ENCODE data around the gene OBSL1. TPM values are rescaled to one million over a fixed set of nuclear protein-coding genes. Genes with fewer than 3 reads are reported as not detected.

Gene OBSL1
- 15.2 to 24.0 TPM (median 22.3 TPM) in 5 replicates for total RNA-seq (2022; extraction: Qiagen RNA extraction)

GRCh38 chr2:219571311-219572236 lies at the start of gene OBSL1:
Gene OBSL1, minus strand, starts transcription at chr2:219571539. Its CDS starts 307 bp downstream, at chr2:219571232.

GRCh38 chr2:219597552-219598307 lies 26.4 kb upstream of the OBSL1 start, which contains the start of gene STK11IP:
Gene STK11IP, plus strand, starts transcription at chr2:219597857. Its CDS starts 263 bp downstream, at chr2:219598120.

GRCh38 chr2:219572237-219573001 lies 1.1 kb upstream of the OBSL1 start, which contains the start of gene INHA:
Gene INHA, plus strand, starts transcription at chr2:219572310. Its CDS starts 65 bp downstream, at chr2:219572375.

GRCh38 chr2:219543596-219544358 lies 27.6 kb downstream of the OBSL1 start, which contains the start of the genes CHPF and TMEM198:
Gene CHPF, minus strand, starts transcription at chr2:219543809. Its CDS starts 271 bp downstream, at chr2:219543538.
Gene TMEM198, plus strand, starts transcription at chr2:219544028. Its CDS starts 700 bp downstream, at chr2:219544728.

GRCh38 chr2:219514196-219514761 lies 57.1 kb downstream of the OBSL1 start, which contains the start of gene ASIC4:
Gene ASIC4, plus strand, starts transcription at chr2:219514482. Its CDS starts 243 bp downstream, at chr2:219514725.

Other genes with a start within 250 kb of the OBSL1 start
- not detected in 5 replicates for gene RESP18, start 238.8 kb downstream of the OBSL1 start, total RNA-seq (2022; extraction: Qiagen RNA extraction)
- 52.0 to 63.4 TPM (median 55.8 TPM) in 5 replicates for gene DNPEP, start 183.6 kb downstream of the OBSL1 start, total RNA-seq (2022; extraction: Qiagen RNA extraction)
- 0.38 to 0.47 TPM (median 0.45 TPM) in 5 replicates for gene DES, start 153.2 kb downstream of the OBSL1 start, total RNA-seq (2022; extraction: Qiagen RNA extraction)
- gene SPEG, start 136.7 kb downstream of the OBSL1 start, total RNA-seq (2022; extraction: Qiagen RNA extraction): 7.0 to 12.6 TPM (median 9.4 TPM) in 5 replicates
- 33.1 to 38.9 TPM (median 37.2 TPM) in 5 replicates for gene GMPPA, start 72.6 kb downstream of the OBSL1 start, total RNA-seq (2022; extraction: Qiagen RNA extraction)
- 0.05 to 0.08 TPM (median 0.05 TPM) in 4 of 5 replicates, not detected in the other for gene ASIC4, start 57.1 kb downstream of the OBSL1 start, total RNA-seq (2022; extraction: Qiagen RNA extraction)
- 16.9 to 30.5 TPM (median 28.2 TPM) in 5 replicates for gene CHPF, start 27.7 kb downstream of the OBSL1 start, total RNA-seq (2022; extraction: Qiagen RNA extraction)
- 0.56 to 1.2 TPM (median 1.1 TPM) in 5 replicates for gene TMEM198, start 27.5 kb downstream of the OBSL1 start, total RNA-seq (2022; extraction: Qiagen RNA extraction)
- 0.35 to 0.47 TPM (median 0.38 TPM) in 5 replicates for gene INHA, start 771 bp upstream of the OBSL1 start, total RNA-seq (2022; extraction: Qiagen RNA extraction)
- gene STK11IP, start 26.3 kb upstream of the OBSL1 start, total RNA-seq (2022; extraction: Qiagen RNA extraction): 9.9 to 18.3 TPM (median 16.3 TPM) in 5 replicates
- 1.9 to 4.0 TPM (median 2.9 TPM) in 5 replicates for gene SLC4A3, start 56.1 kb upstream of the OBSL1 start, total RNA-seq (2022; extraction: Qiagen RNA extraction)